RWPE2 (cell line): ENCODE results near the gene C18orf54.

ENCODE experiments used
- ATAC-seq: fragments of 200-7000 bp; cut with Tn5 transposase; 3 replicates; pipeline ENCODE4 v1.9.1; 2021; ENCODE audit warnings: low read depth
- DNase-seq: peaks from one replicate; pipeline ENCODE4 v3.0.0-alpha.2; 2020; ENCODE audit warnings: low spot score
- H3K27ac ChIP-seq: fragments of 450-650 bp; 2 replicates; pipeline ENCODE4 v1.5.1; 2017; ENCODE audit warnings: mild to moderate bottlenecking; ENCODE audit not compliant: poor library complexity, severe bottlenecking
- H3K27me3 ChIP-seq: fragments of 250-450 bp; sonication (Bioruptor Pico); 2 replicates; pipeline ENCODE4 v1.5.1; 2021; ENCODE audit warnings: mild to moderate bottlenecking, moderate library complexity; ENCODE audit not compliant: insufficient read depth, poor library complexity, severe bottlenecking
- H3K36me3 ChIP-seq: fragments of 250-450 bp; sonication (Bioruptor Pico); 2 replicates; pipeline ENCODE4 v1.5.1; 2020; ENCODE audit warnings: low read depth, mild to moderate bottlenecking, moderate library complexity
- H3K4me1 ChIP-seq: fragments of 250-450 bp; sonication (Bioruptor Pico); 2 replicates; pipeline ENCODE4 v1.5.1; 2021; ENCODE audit warnings: mild to moderate bottlenecking, moderate library complexity; ENCODE audit not compliant: insufficient read depth, poor library complexity, severe bottlenecking
- H3K4me3 ChIP-seq: fragments of 250-450 bp; sonication (Bioruptor Pico); 2 replicates; pipeline ENCODE4 v1.5.1; 2021; ENCODE audit warnings: mild to moderate bottlenecking, moderate library complexity; ENCODE audit not compliant: severe bottlenecking
- H3K9me3 ChIP-seq: fragments of 250-450 bp; sonication (Bioruptor Pico); 2 replicates; pipeline ENCODE4 v1.5.1; 2021; ENCODE audit warnings: mild to moderate bottlenecking, moderate library complexity; ENCODE audit not compliant: severe bottlenecking
- CTCF ChIP-seq: fragments of 450-650 bp; IDR thresholded peaks from one replicate; pipeline ENCODE4 v1.5.1; 2017; ENCODE audit warnings: mild to moderate bottlenecking, moderate library complexity; ENCODE audit not compliant: poor library complexity, severe bottlenecking

The C18orf54 gene

DNA sequence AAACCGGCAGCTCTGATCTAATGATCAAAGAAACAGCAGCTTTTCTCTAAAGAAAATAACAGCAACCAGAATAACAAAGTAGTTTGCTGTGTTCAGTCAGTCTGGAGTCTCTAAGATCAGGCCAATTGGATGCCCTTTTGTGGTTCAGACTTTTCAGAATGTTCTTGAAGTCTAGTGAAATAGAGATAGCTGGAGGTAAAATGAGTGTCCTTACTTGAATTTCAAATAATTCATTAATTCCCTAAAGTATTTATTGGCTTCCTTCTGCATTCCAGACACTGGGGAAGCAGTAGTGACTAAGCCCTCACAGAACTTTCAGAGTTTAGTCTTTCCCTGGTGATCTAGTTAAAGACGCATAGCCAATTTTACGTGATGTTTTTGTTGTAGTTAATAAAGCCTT lies 58.7 kb downstream of the C18orf54 start:
- DNase-seq (no peak), ATAC-seq (peak; percentile 48; the same call in 1 of the 3 replicates)
- no peaks in the 10 kb centered on the region for H3K36me3 ChIP-seq
- no peaks in the 10 kb centered on the region for H3K27me3 ChIP-seq
- no peak for TF ChIP-seq CTCF
- H3K4me1 ChIP-seq: no peaks in the 10 kb centered on the region
- H3K9me3 ChIP-seq: no peaks in the 10 kb centered on the region
- no peak overlapping the region for H3K27ac ChIP-seq
- H3K4me3 ChIP-seq: no peak overlapping the region

- ATAC-seq (no peak), DNase-seq (no peak)
- Histone ChIP-seq H3K27me3 (no peaks in the 10 kb centered on the region), H3K27ac (no peak overlapping the region), H3K36me3 (no peaks in the 10 kb centered on the region), H3K9me3 (no peaks in the 10 kb centered on the region), H3K4me1 (no peaks in the 10 kb centered on the region), H3K4me3 (no peak overlapping the region)
- TF ChIP-seq CTCF: no peak
Measured at GRCh38 chr18:54423831-54424230, 66.1 kb downstream of the C18orf54 start.

DNA sequence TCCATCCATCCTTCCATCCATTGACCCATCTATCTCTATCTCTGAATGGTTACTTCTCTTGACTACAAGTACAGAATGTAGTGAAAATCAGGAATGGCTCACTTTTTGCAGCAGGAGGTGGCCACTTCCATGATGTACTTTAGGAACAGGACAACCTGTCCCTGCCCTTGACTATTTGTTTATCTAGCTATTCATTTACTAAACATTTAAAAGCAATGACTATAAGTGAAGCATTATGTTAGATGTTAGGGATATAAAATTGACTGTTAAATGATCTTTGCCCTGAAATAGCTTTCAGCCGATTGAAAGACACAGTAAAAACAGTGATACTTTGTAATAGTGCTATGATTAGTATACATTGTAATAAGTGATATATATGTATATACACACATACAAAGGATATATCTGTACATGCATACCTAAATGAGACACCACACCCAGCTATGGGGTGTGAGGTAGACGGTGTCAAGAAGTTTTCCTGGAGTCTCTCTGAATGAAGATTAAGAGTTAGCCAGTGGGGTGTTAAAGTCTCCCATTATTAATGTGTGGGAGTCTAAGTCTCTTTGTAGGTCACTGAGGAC lies 68.5 kb downstream of the C18orf54 start:
- H3K9me3 ChIP-seq: no peaks in the 10 kb centered on the region
- no peak for TF ChIP-seq CTCF
- DNase-seq: no peak
- no peaks in the 10 kb centered on the region for H3K36me3 ChIP-seq
- no peaks in the 10 kb centered on the region for H3K4me1 ChIP-seq
- no peaks in the 10 kb centered on the region for H3K27me3 ChIP-seq
- no peak overlapping the region for H3K27ac ChIP-seq
- no peak for ATAC-seq
- no peak overlapping the region for H3K4me3 ChIP-seq
